DND-41 (cell line): Measurements from ENCODE around the gene NTM.

Source experiments
- ATAC-seq: fragments of 200-7000 bp; cut with Tn5 transposase; 3 replicates; pipeline ENCODE4 v1.9.1; 2021; ENCODE audit warnings: low read depth; ENCODE audit not compliant: insufficient read depth
- DNase-seq: peaks from one replicate; pipeline ENCODE4 v3.0.0-alpha.2; 2020
- H2AFZ ChIP-seq: 2 replicates; pipeline ENCODE4 v1.6.0; 2012; ENCODE audit warnings: low read depth, low read length
- H3K27ac ChIP-seq: 2 replicates; pipeline ENCODE4 v1.5.1; 2012; ENCODE audit warnings: low read length, inconsistent platforms
- H3K27me3 ChIP-seq: fragments of 200-600 bp; sonication (generic); 2 replicates; pipeline ENCODE4 v1.6.0; 2012; ENCODE audit warnings: low read length, mild to moderate bottlenecking, inconsistent platforms; ENCODE audit not compliant: insufficient read depth, poor library complexity
- H3K36me3 ChIP-seq: 2 replicates; pipeline ENCODE4 v1.5.1; 2012; ENCODE audit warnings: low read length, inconsistent platforms; ENCODE audit not compliant: insufficient read depth
- H3K4me1 ChIP-seq: 2 replicates; pipeline ENCODE4 v1.5.1; 2012; ENCODE audit warnings: mild to moderate bottlenecking, low read length; ENCODE audit not compliant: insufficient read depth
- H3K4me2 ChIP-seq: 2 replicates; pipeline ENCODE4 v1.6.0; 2012; ENCODE audit warnings: mild to moderate bottlenecking, moderate library complexity, low read length, inconsistent platforms; ENCODE audit not compliant: insufficient read depth
- H3K4me3 ChIP-seq, 2 experiments: fragments of 200-600 bp in 1 of 2; shearing (Covaris generic) in 1 of 2; 2 replicates each; pipeline ENCODE4 v1.5.1; 2012 to 2016; ENCODE audit warnings: inconsistent platforms in 2 of 2, low read length in 2 of 2, mild to moderate bottlenecking in 2 of 2, low read depth in 1 of 2, moderate library complexity in 1 of 2
- H3K79me2 ChIP-seq: 2 replicates; pipeline ENCODE4 v1.6.0; 2012; ENCODE audit warnings: low read length, inconsistent platforms; ENCODE audit not compliant: insufficient read depth
- H3K9ac ChIP-seq: 2 replicates; pipeline ENCODE4 v1.6.0; 2012; ENCODE audit warnings: low read depth, mild to moderate bottlenecking, inconsistent platforms, low read length, moderate library complexity
- H3K9me3 ChIP-seq: 2 replicates; pipeline ENCODE4 v1.5.1; 2012; ENCODE audit warnings: low read length, moderate library complexity, mild to moderate bottlenecking, inconsistent platforms; ENCODE audit not compliant: insufficient read depth, severe bottlenecking
- H4K20me1 ChIP-seq: 2 replicates; pipeline ENCODE4 v1.6.0; 2012; ENCODE audit warnings: low read length; ENCODE audit not compliant: insufficient read depth
- CTCF ChIP-seq: IDR thresholded peaks from 2 replicates; pipeline ENCODE4 v1.5.1; 2012; ENCODE audit warnings: borderline replicate concordance, low read length, moderate library complexity, mild to moderate bottlenecking; ENCODE audit not compliant: poor library complexity, severe bottlenecking; ENCODE audit errors: extremely low read depth
- EZH2 ChIP-seq: IDR thresholded peaks from 3 replicates; pipeline ENCODE4 v1.6.1; 2012; ENCODE audit warnings: borderline replicate concordance, low read depth, mild to moderate bottlenecking, moderate library complexity, low read length, inconsistent platforms; ENCODE audit not compliant: severe bottlenecking

The NTM gene

GRCh38 chr11:131618201-131618600 is 247.8 kb downstream of the NTM start:
- Histone ChIP-seq H3K79me2 (no peaks in the 10 kb centered on the region), H3K27me3 (no peaks in the 10 kb centered on the region), H2AFZ (no peak overlapping the region), H3K4me2 (no peak overlapping the region), H4K20me1 (no peaks in the 10 kb centered on the region), H3K27ac (no peak overlapping the region), H3K36me3 (no peaks in the 10 kb centered on the region), H3K9ac (no peak overlapping the region), H3K4me3 (no peak overlapping the region), H3K4me1 (peaks cover 2% of the 10 kb centered on the region), H3K9me3 (no peaks in the 10 kb centered on the region)
- ATAC-seq (no peak), DNase-seq (no peak)
- no peak for TF ChIP-seq EZH2
- TF ChIP-seq CTCF: no peak

GRCh38 chr11:131622193-131622592 is 251.8 kb downstream of the NTM start:
- no peaks in the 10 kb centered on the region for H4K20me1 ChIP-seq
- H3K9me3 ChIP-seq: no peaks in the 10 kb centered on the region
- no peak overlapping the region for H2AFZ ChIP-seq
- H3K4me1 ChIP-seq: no peaks in the 10 kb centered on the region
- no peaks in the 10 kb centered on the region for H3K79me2 ChIP-seq
- no peak overlapping the region for H3K27ac ChIP-seq
- no peaks in the 10 kb centered on the region for H3K27me3 ChIP-seq
- no peak overlapping the region for H3K4me2 ChIP-seq
- H3K9ac ChIP-seq: no peak overlapping the region
- no peak overlapping the region for H3K4me3 ChIP-seq
- ATAC-seq (no peak), DNase-seq (no peak)
- TF ChIP-seq EZH2 (no peak), CTCF (no peak)
- H3K36me3 ChIP-seq: no peaks in the 10 kb centered on the region

GRCh38 chr11:131624531-131624930 is 254.1 kb downstream of the NTM start:
- H2AFZ ChIP-seq: no peak overlapping the region
- no peaks in the 10 kb centered on the region for H3K36me3 ChIP-seq
- no peaks in the 10 kb centered on the region for H3K27me3 ChIP-seq
- no peak overlapping the region for H3K9ac ChIP-seq
- no peaks in the 10 kb centered on the region for H3K4me1 ChIP-seq
- H3K79me2 ChIP-seq: no peaks in the 10 kb centered on the region
- H3K4me2 ChIP-seq: no peak overlapping the region
- H3K27ac ChIP-seq: no peak overlapping the region
- TF ChIP-seq EZH2 (no peak), CTCF (no peak)
- no peaks in the 10 kb centered on the region for H4K20me1 ChIP-seq
- ATAC-seq (no peak), DNase-seq (no peak)
- no peak overlapping the region for H3K4me3 ChIP-seq
- no peaks in the 10 kb centered on the region for H3K9me3 ChIP-seq

- no peak overlapping the region for H3K4me3 ChIP-seq
- H3K4me2 ChIP-seq: no peak overlapping the region
- TF ChIP-seq CTCF (no peak), EZH2 (no peak)
- no peak overlapping the region for H3K27ac ChIP-seq
- H3K9ac ChIP-seq: no peak overlapping the region
- no peaks in the 10 kb centered on the region for H3K4me1 ChIP-seq
- H3K27me3 ChIP-seq: no peaks in the 10 kb centered on the region
- H2AFZ ChIP-seq: no peak overlapping the region
- DNase-seq (no peak), ATAC-seq (no peak)
- no peaks in the 10 kb centered on the region for H3K36me3 ChIP-seq
- H4K20me1 ChIP-seq: no peaks in the 10 kb centered on the region
- no peaks in the 10 kb centered on the region for H3K79me2 ChIP-seq
- no peaks in the 10 kb centered on the region for H3K9me3 ChIP-seq
Observed at GRCh38 chr11:131626788-131627187, 256.4 kb downstream of the NTM start.
